A549 (cell line): ENCODE results near the gene JPH2. TPM values are rescaled to one million over a fixed set of nuclear protein-coding genes. Genes with fewer than 3 reads are reported as not detected.
A peak's percentile ranks its signal among the peaks of the same experiment; 100 is the strongest.

Source experiments
- ATAC-seq, 2 experiments: fragments of 200-7000 bp in 1 of 2; fragments of >200 bp in 1 of 2; cut with Nextera tagmentation in 1 of 2; cut with Tn5 transposase in 1 of 2; 3 replicates each; pipeline versions ENCODE4 v1.8.0 to v1.9.1; 2018 to 2020; ENCODE audit warnings: mild to moderate bottlenecking in 1 of 2, moderate library complexity in 1 of 2
- CTCF ChIA-PET: fragments of 300-600 bp; sonication (Branson Sonifier 250); formaldehyde crosslinking; extraction: SDS; loops from one replicate; lab custom pipeline; 2021; ENCODE audit warnings: antibody characterized with exemption, inconsistent platforms; lab: Yijun Ruan, JAX
- POLR2A ChIA-PET: fragments of 350-600 bp; formaldehyde crosslinking; extraction: SDS; loops from one replicate; lab custom pipeline; 2021; ENCODE audit warnings: antibody characterized with exemption, inconsistent platforms; lab: Yijun Ruan, JAX
- DNase-seq, 2 experiments: peaks; one replicate each; pipeline versions ENCODE4 v3.0.0 to v3.0.0-alpha.2; 2011 to 2016; ENCODE audit warnings: low read depth in 1 of 2, low spot score in 1 of 2
- FAIRE-seq: peaks from 2 replicates; lab custom pipeline; 2011; peaks lifted over from hg19 to GRCh38; lab: Jason Lieb, UNC
- H3K27ac ChIP-seq, 2 experiments: fragments of >200 bp; sonication (Bioruptor Twin); formaldehyde crosslinking; 3 replicates each; pipeline ENCODE4 v1.5.1; 2016 to 2017
- H3K4me1 ChIP-seq: fragments of >200 bp; sonication (Bioruptor Twin); formaldehyde crosslinking; 3 replicates; pipeline ENCODE4 v1.6.1; 2016
- H3K4me2 ChIP-seq: fragments of >200 bp; sonication (Bioruptor Twin); formaldehyde crosslinking; 3 replicates; pipeline ENCODE4 v1.6.1; 2016
- H3K4me3 ChIP-seq: fragments of >200 bp; sonication (Bioruptor Twin); formaldehyde crosslinking; 3 replicates; pipeline ENCODE4 v1.5.1; 2016
- H3K9me3 ChIP-seq: fragments of >200 bp; sonication (Bioruptor Twin); formaldehyde crosslinking; 3 replicates; pipeline ENCODE4 v1.6.1; 2016
- CBX8 ChIP-seq: fragments of 200-600 bp; sonication (generic); IDR thresholded peaks from 2 replicates; pipeline ENCODE4 v1.6.1; 2016
- CHD2 ChIP-seq: fragments of 150-350 bp; IDR thresholded peaks from 2 replicates; pipeline ENCODE4 v1.6.1; 2014; ENCODE audit warnings: low read length; ENCODE audit not compliant: partially characterized antibody
- EHF ChIP-seq: fragments of 250-450 bp; sonication (Bioruptor Pico); IDR thresholded peaks from 2 replicates; pipeline ENCODE4 v1.5.0; 2020; ENCODE audit warnings: mild to moderate bottlenecking
- EHMT2 ChIP-seq: fragments of 200-600 bp; sonication (generic); IDR thresholded peaks from 2 replicates; pipeline ENCODE4 v1.6.1; 2016; ENCODE audit warnings: antibody characterized with exemption, low read depth, mild to moderate bottlenecking, moderate library complexity
- EP300 ChIP-seq, 2 experiments: fragments of >200 bp; sonication (Bioruptor Twin); formaldehyde crosslinking; IDR thresholded peaks; 2 replicates in 1 of 2; 3 replicates in 1 of 2; pipeline ENCODE4 v1.6.1; 2016 to 2017
- ESRRA ChIP-seq: fragments of 150-350 bp; IDR thresholded peaks from 2 replicates; pipeline ENCODE4 v1.6.1; 2014; ENCODE audit warnings: mild to moderate bottlenecking, low read length, borderline replicate concordance
- FOXS1 ChIP-seq: fragments of 250-450 bp; sonication (Bioruptor Pico); IDR thresholded peaks from 2 replicates; pipeline ENCODE4 v1.5.0; 2020; ENCODE audit warnings: mild to moderate bottlenecking, moderate library complexity
- GATA3 ChIP-seq: IDR thresholded peaks from 2 replicates; pipeline ENCODE4 v1.6.1; 2012; ENCODE audit warnings: borderline replicate concordance
- HOXA7 ChIP-seq: fragments of 250-450 bp; sonication (Bioruptor Pico); IDR thresholded peaks from 2 replicates; pipeline ENCODE4 v1.5.0; 2020; ENCODE audit warnings: mild to moderate bottlenecking, moderate library complexity
- JUN ChIP-seq, 2 experiments: fragments of >200 bp; sonication (Bioruptor Twin); formaldehyde crosslinking; IDR thresholded peaks; 2 replicates in 1 of 2; 3 replicates in 1 of 2; pipeline ENCODE4 v1.6.1; 2016 to 2017
- KDM1A ChIP-seq: fragments of 200-600 bp; sonication (generic); IDR thresholded peaks from 2 replicates; pipeline ENCODE4 v1.6.1; 2016; ENCODE audit warnings: low read depth, mild to moderate bottlenecking
- MAFK ChIP-seq: fragments of 450-650 bp; IDR thresholded peaks from 2 replicates; pipeline ENCODE4 v1.6.1; 2014; ENCODE audit not compliant: partially characterized antibody
- MAZ ChIP-seq: fragments of 150-350 bp; IDR thresholded peaks from 2 replicates; pipeline ENCODE4 v1.6.1; 2014; ENCODE audit warnings: antibody characterized with exemption, low read depth, low read length, borderline replicate concordance
- MYC ChIP-seq: IDR thresholded peaks from 2 replicates; pipeline ENCODE4 v1.6.1; 2012; ENCODE audit warnings: mild to moderate bottlenecking, inconsistent platforms, low read length, improper control_type of control experiment, borderline replicate concordance
- NFE2L2 ChIP-seq: fragments of 150-350 bp; conservative IDR thresholded peaks from 2 replicates; pipeline ENCODE4 v1.6.1; 2014; ENCODE audit warnings: low read length
- NR3C1 ChIP-seq: fragments of >200 bp; sonication (Bioruptor Twin); formaldehyde crosslinking; IDR thresholded peaks from 3 replicates; pipeline ENCODE4 v1.6.1; 2017
- PHF8 ChIP-seq: fragments of 200-600 bp; sonication (generic); IDR thresholded peaks from 2 replicates; pipeline ENCODE4 v1.6.1; 2016; ENCODE audit warnings: low read depth, mild to moderate bottlenecking, antibody characterized with exemption, moderate library complexity, borderline replicate concordance
- POLR2A ChIP-seq: IDR thresholded peaks from 2 replicates; pipeline ENCODE4 v1.6.1; 2012; ENCODE audit warnings: mild to moderate bottlenecking, low read length
- POLR2AphosphoS2 ChIP-seq: conservative IDR thresholded peaks from 2 replicates; pipeline ENCODE4 v1.6.1; 2012; ENCODE audit warnings: low read length, improper control_type of control experiment, inconsistent platforms
- RAD21 ChIP-seq, 2 experiments: fragments of >200 bp in 1 of 2; sonication (Bioruptor Twin) in 1 of 2; formaldehyde crosslinking in 1 of 2; IDR thresholded peaks in 1 of 2; conservative IDR thresholded peaks in 1 of 2; 2 replicates in 1 of 2; 3 replicates in 1 of 2; pipeline ENCODE4 v1.6.1; 2012 to 2018; ENCODE audit warnings: inconsistent platforms in 1 of 2
- RCOR1 ChIP-seq: fragments of 150-350 bp; IDR thresholded peaks from 2 replicates; pipeline ENCODE4 v1.6.1; 2014; ENCODE audit warnings: antibody characterized with exemption, low read length, low read depth
- SMC3 ChIP-seq: fragments of >200 bp; sonication (Bioruptor Twin); formaldehyde crosslinking; IDR thresholded peaks from 3 replicates; pipeline ENCODE4 v1.6.1; 2018; ENCODE audit warnings: inconsistent platforms
- TFCP2L1 ChIP-seq: fragments of 250-450 bp; sonication (Bioruptor Pico); IDR thresholded peaks from 2 replicates; pipeline ENCODE4 v1.5.0; 2021; ENCODE audit warnings: mild to moderate bottlenecking
- TP53 ChIP-seq: fragments of 250-450 bp; sonication (Bioruptor Pico); IDR thresholded peaks from 2 replicates; pipeline ENCODE4 v1.5.0; 2021; ENCODE audit warnings: mild to moderate bottlenecking, moderate library complexity
- ZC3H11A ChIP-seq: fragments of 450-650 bp; IDR thresholded peaks from 2 replicates; pipeline ENCODE4 v1.6.1; 2014; ENCODE audit warnings: antibody characterized with exemption, mild to moderate bottlenecking
- ZSCAN20 ChIP-seq: fragments of 250-450 bp; sonication (Bioruptor Pico); IDR thresholded peaks from 2 replicates; pipeline ENCODE4 v1.8.0; 2022; ENCODE audit warnings: mild to moderate bottlenecking, moderate library complexity
- WGBS: methylation state at CpG from one replicate; pipeline ENCODE4 v1.1.6; 2017; ENCODE audit errors: missing lambda C conversion rate; 5-methylcytosine and 5-hydroxymethylcytosine counted together
- polyA plus RNA-seq, 4 experiments: library from polyadenylated mRNA; depleted of rRNA in 3 of 4; stranded (reverse); fragments of >200 nt; fragmentation: RNase III in 1 of 4; extraction: RNeasy Plus Mini Kit Qiagen cat#74134 plus additional on column Dnase treatment in 1 of 4; gene quantifications; 2 replicates in 3 of 4; 3 replicates in 1 of 4; pipeline ENCODE4 v1.2.3, GENCODE V29; 2011 to 2017
- TF ChIP-seq, protein P1 (sequence below): IDR thresholded peaks from 2 replicates; pipeline ENCODE4 v1.6.1; 2012
- TF ChIP-seq, protein P2 (sequence below): fragments of 250-450 bp; sonication (Bioruptor Pico); IDR thresholded peaks from 2 replicates; pipeline ENCODE4 v1.5.0; 2020; ENCODE audit warnings: low read depth, mild to moderate bottlenecking, moderate library complexity
- TF ChIP-seq, protein P3 (sequence below): IDR thresholded peaks from 2 replicates; pipeline ENCODE4 v1.6.1; 2012; ENCODE audit warnings: low read depth, borderline replicate concordance
- TF ChIP-seq, protein P4 (sequence below): IDR thresholded peaks from 2 replicates; pipeline ENCODE4 v1.6.1; 2012
- TF ChIP-seq, protein P5 (sequence below): fragments of >200 bp; sonication (Bioruptor Twin); formaldehyde crosslinking; IDR thresholded peaks from 3 replicates; pipeline ENCODE4 v1.6.1; 2016

JPH2 gene
- polyA plus RNA-seq, 2 of the 4 experiments (the other 2 are of a cell fraction): 0.83 to 3.3 TPM

DNA sequence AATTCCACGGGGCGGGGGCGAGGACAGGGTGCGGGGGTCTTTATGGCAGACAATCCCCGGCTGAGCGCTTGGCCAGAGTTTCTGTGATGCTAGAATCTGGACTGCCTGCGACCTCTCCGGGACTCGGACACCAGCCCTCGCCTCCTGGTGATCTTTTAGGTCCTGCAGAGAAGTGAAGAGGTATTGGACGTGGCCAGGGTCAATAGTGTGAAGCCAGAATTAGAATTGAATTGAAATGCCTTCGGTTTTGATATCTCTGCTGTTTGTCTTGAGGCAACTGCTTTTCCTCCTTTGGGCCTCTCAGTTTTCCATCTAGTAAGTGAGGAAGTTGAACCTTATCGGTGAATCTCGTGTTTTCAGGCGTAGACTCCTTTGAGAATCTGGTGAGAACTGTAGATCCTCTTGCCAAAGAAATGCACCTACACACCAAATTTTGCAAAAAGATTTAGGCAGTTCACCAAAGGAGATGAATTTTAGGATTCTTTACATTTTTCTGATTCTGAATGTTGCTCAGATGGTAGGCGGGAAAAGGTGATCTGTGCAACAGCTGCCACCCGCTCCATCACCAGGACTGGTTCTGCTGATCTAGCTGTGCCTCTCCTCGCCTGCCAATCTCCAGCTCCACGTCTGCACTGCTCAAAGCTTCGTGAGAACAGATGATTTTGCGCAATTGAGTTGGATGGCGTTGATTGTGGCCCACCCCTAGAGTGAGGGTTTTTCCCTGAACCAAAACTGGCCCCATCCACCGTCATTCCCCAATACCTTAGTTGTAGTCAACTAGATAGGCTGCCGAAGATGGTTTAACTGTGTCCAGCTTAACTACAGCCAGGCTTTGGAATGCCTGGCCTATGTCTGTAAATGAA lies 24.4 kb upstream of the JPH2 start:
- ATAC-seq: no peak; a peak in 1 of 6 replicates
- CTCF ChIA-PET: interaction anchor here (1.2 to 16.0 kb wide), 8 partner anchors 16 to 398 kb away, joined by 3 to 440 read pairs (median 77); partner anchors contain the start of gene FITM2
- 46% methylated on average over 20 of the region's 24 CpGs for WGBS
- Histone ChIP-seq H3K4me3 (peak overlapping the region; percentile 64), H3K4me2 (peak overlapping the region; percentile 84), H3K27ac (peak overlapping the region; percentile 63 to 98), H3K9me3 (no peaks in the 10 kb centered on the region), H3K4me1 (peaks cover 30% of the 10 kb centered on the region)
- TF ChIP-seq TP53 (CRISPR knock-in tag): no peak
- no peak for TF ChIP-seq MAZ
- peak; percentile 38; the same call in 1 of the 2 replicates for TF ChIP-seq PHF8
- peak; percentile 56; the same call in 1 of the 2 replicates for TF ChIP-seq ZSCAN20 (CRISPR knock-in tag)
- TF ChIP-seq, protein P1, sequence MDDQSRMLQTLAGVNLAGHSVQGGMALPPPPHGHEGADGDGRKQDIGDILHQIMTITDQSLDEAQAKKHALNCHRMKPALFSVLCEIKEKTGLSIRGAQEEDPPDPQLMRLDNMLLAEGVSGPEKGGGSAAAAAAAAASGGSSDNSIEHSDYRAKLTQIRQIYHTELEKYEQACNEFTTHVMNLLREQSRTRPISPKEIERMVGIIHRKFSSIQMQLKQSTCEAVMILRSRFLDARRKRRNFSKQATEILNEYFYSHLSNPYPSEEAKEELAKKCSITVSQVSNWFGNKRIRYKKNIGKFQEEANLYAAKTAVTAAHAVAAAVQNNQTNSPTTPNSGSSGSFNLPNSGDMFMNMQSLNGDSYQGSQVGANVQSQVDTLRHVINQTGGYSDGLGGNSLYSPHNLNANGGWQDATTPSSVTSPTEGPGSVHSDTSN: no peak
- POLR2A ChIA-PET: interaction anchor here (1.1 kb wide), 1 partner anchor 95 kb away, joined by 3 read pairs; no protein-coding TSS in a partner anchor
- no peak for FAIRE-seq
- DNase-seq: no peak

DNA sequence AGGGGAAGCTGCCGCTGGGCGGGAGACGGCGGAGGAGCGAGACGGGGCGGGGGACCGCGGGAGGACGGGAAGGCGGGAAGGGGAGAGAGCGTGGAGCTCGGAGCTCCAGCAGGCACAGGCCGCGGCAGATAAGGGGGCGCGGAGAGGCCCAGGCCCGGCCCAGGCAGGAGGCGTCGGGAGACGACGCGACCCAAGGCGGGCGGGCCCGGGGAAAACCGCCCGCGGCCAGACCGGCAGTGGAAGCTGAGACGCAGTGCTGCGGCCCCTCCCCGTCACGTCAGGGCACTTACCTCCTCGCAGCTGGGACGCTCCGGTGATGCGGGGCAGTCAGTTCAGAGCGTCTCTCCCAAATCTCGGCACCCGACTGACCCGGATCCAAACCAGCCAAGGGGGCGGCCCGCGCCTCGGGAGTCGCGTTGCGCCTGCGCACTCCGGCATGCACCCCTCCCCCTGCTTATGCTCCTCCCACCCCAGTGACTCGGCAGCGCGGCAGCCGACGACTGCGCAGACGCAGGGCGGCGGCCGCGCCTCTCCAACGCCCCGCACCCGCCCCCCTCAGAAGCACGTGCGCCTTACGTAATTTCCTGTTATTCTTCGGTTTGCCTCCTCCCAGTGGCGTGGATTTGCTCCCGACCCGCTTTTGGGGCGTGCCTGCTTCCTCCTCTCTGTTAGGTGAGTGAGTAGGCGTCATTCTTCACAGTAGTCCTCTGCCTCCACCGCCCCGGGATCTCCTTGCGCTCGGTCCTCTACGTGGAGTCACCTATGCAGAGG lies 23.6 kb upstream of the JPH2 start, which contains the start of gene OSER1:
TSS of gene OSER1 (minus strand) at position 366 of the 771 bp plus-strand sequence. CDS start 3,814 bp downstream, outside the sequence.
- 1% methylated on average over 52 of the region's 79 CpGs for WGBS
- Histone ChIP-seq H3K4me3 (peak within 1 kb of the TSS; percentile 64), H3K27ac (peak within 1 kb of the TSS; percentile 74 to 98), H3K4me2 (peak within 1 kb of the TSS; percentile 94), H3K9me3 (no peaks in the 10 kb centered on the region), H3K4me1 (peaks cover 36% of the 10 kb centered on the region)
- peak; percentile 89 to 90 for ATAC-seq
- FAIRE-seq: no peak
- CTCF ChIA-PET: interaction anchor here (0.9 to 1.1 kb wide), 3 partner anchors 14 to 174 kb away, joined by 3 to 4 read pairs (median 3); no protein-coding TSS in a partner anchor
- POLR2A ChIA-PET: interaction anchor here (0.7 to 1.4 kb wide), 3 partner anchors 23 to 197 kb away, joined by 3 read pairs; partner anchors contain the start of gene JPH2
- peak; percentile 93 to 98 for DNase-seq
- TF ChIP-seq TFCP2L1 (CRISPR knock-in tag) (no peak), KDM1A (no peak), POLR2AphosphoS2 (no peak), MAZ (0 out of 2 replicates have a peak, but pooled peaks have one; percentile 8), JUN (IDR thresholded peaks at IDR 0.05) (peak in 1 of 2 experiments; percentile 68; a peak in 2 of 5 replicates), EHF (no peak), POLR2A (peak; percentile 56), MYC (peak; percentile 83; the same call in 1 of the 2 replicates), MAFK (peak; percentile 59), ZC3H11A (no peak), RAD21 (conservative IDR thresholded peaks at IDR 0.05 in 1 of 2, IDR thresholded peaks at IDR 0.05 in 1 of 2) (no peak), SMC3 (no peak), EP300 (IDR thresholded peaks at IDR 0.05) (peak in 1 of 2 experiments; percentile 27; a peak in 1 of 5 replicates), ZSCAN20 (CRISPR knock-in tag) (no peak), FOXS1 (CRISPR knock-in tag) (no peak), GATA3 (peak; percentile 66; the same call in 1 of the 2 replicates), EHMT2 (no peak), TP53 (CRISPR knock-in tag) (no peak; the same call in 1 of the 2 replicates), ESRRA (no peak), RCOR1 (no peak), NR3C1 (no peak), CBX8 (no peak), CHD2 (no peak), HOXA7 (CRISPR knock-in tag) (no peak), NFE2L2 (0 out of 2 replicates have a peak, but pooled peaks have one; percentile 26)
- TF ChIP-seq, protein P2, sequence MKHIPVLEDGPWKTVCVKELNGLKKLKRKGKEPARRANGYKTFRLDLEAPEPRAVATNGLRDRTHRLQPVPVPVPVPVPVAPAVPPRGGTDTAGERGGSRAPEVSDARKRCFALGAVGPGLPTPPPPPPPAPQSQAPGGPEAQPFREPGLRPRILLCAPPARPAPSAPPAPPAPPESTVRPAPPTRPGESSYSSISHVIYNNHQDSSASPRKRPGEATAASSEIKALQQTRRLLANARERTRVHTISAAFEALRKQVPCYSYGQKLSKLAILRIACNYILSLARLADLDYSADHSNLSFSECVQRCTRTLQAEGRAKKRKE (CRISPR knock-in tag): no peak
- TF ChIP-seq, protein P3, sequence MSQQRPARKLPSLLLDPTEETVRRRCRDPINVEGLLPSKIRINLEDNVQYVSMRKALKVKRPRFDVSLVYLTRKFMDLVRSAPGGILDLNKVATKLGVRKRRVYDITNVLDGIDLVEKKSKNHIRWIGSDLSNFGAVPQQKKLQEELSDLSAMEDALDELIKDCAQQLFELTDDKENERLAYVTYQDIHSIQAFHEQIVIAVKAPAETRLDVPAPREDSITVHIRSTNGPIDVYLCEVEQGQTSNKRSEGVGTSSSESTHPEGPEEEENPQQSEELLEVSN: peak; percentile 6; the same call in 1 of the 2 replicates
- TF ChIP-seq, protein P4, sequence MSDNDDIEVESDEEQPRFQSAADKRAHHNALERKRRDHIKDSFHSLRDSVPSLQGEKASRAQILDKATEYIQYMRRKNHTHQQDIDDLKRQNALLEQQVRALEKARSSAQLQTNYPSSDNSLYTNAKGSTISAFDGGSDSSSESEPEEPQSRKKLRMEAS: peak; percentile 99
- TF ChIP-seq, protein P5, sequence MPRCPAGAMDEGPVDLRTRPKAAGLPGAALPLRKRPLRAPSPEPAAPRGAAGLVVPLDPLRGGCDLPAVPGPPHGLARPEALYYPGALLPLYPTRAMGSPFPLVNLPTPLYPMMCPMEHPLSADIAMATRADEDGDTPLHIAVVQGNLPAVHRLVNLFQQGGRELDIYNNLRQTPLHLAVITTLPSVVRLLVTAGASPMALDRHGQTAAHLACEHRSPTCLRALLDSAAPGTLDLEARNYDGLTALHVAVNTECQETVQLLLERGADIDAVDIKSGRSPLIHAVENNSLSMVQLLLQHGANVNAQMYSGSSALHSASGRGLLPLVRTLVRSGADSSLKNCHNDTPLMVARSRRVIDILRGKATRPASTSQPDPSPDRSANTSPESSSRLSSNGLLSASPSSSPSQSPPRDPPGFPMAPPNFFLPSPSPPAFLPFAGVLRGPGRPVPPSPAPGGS: 0 out of 3 replicates have a peak, but pooled peaks have one; percentile 50
